ENCODE data around the gene KIFC1. TPM values are rescaled to one million over a fixed set of nuclear protein-coding genes. Genes with fewer than 3 reads are reported as not detected.
"Not testable (repeated sequence)": the region's sequence is repeated elsewhere in the genome, so short reads cannot be mapped to it uniquely, and the experiment has no call there.

The KIFC1 gene
- polyA plus RNA-seq, 3 donors: 0.14 to 0.87 (median 0.68) TPM

- intact Hi-C loops (cut with micrococcal nuclease): no loop called here
- H3K9ac ChIP-seq (ENCODE audit: insufficient read depth, low read length, poor library complexity, severe bottlenecking): no peak overlapping the region
- H3K4me3 Mint-ChIP-seq: no peak overlapping the region
- H3K9me3 ChIP-seq (replicated peaks in 1 of 2; ENCODE audit: control insufficient read depth in 1 of 2, insufficient read depth in 1 of 2, low read length in 2 of 2): no peaks in the 10 kb centered on the region
- no peaks in the 10 kb centered on the region for H3K36me3 Mint-ChIP-seq
- no peak for DNase-seq
- H3K9me3 Mint-ChIP-seq: no peaks in the 10 kb centered on the region
- WGBS (ENCODE audit: insufficient coverage): 90% methylated on average over 1 of the region's 6 CpGs
- no peak overlapping the region for H2AFZ ChIP-seq (ENCODE audit: insufficient read depth, low read depth, low read length, poor library complexity, severe bottlenecking)
- H3K79me2 ChIP-seq (ENCODE audit: insufficient read depth, low read length): no peaks in the 10 kb centered on the region
- peaks cover 10 to 11% of the 10 kb centered on the region in 2 donors for H3K4me1 ChIP-seq (ENCODE audit: control insufficient read depth in 1 of 2, insufficient read depth in 2 of 2, low read length in 2 of 2)
- TF ChIP-seq CTCF (IDR thresholded peaks at IDR 0.05): no peak
- H3K27ac Mint-ChIP-seq: peak overlapping the region in 1 of 7 donors; percentile 29
- H3K27me3 Mint-ChIP-seq (ENCODE audit: low read depth in 3 of 3): peaks cover 4 to 7% (median 7%) of the 10 kb centered on the region in 3 donors
- peaks cover 15% of the 10 kb centered on the region for H3K4me1 Mint-ChIP-seq
- H3K4me2 ChIP-seq (replicated peaks; ENCODE audit: extremely low read depth, low read length, poor library complexity, severe bottlenecking): no peak overlapping the region
- no peaks in the 10 kb centered on the region for H4K20me1 ChIP-seq (ENCODE audit: insufficient read depth, low read length)
- H3K4me3 ChIP-seq (replicated peaks in 1 of 3; ENCODE audit: low read depth in 2 of 3, low read length in 3 of 3): no peak overlapping the region
- no peaks in the 10 kb centered on the region for H3K27me3 ChIP-seq (ENCODE audit: control insufficient read depth in 2 of 2, insufficient read depth in 2 of 2, low read length in 2 of 2)
- H3K36me3 ChIP-seq (replicated peaks in 1 of 2; ENCODE audit: control insufficient read depth in 1 of 2, insufficient read depth in 2 of 2, low read length in 2 of 2): no peaks in the 10 kb centered on the region
- no peak overlapping the region for H3K27ac ChIP-seq (ENCODE audit: low read depth in 1 of 2, low read length in 2 of 2)
Measured at GRCh38 chr6:33343953-33344611, 47.5 kb upstream of the KIFC1 start.

GRCh38 chr6:33344701-33345697 lies 46.6 kb upstream of the KIFC1 start:
- peak overlapping the region in 1 of 3 experiments; percentile 65 for H3K4me3 ChIP-seq (replicated peaks in 1 of 3; ENCODE audit: low read depth in 2 of 3, low read length in 3 of 3)
- peak overlapping the region; percentile 75 for H2AFZ ChIP-seq (ENCODE audit: insufficient read depth, low read depth, low read length, poor library complexity, severe bottlenecking)
- H3K27me3 ChIP-seq (ENCODE audit: control insufficient read depth in 2 of 2, insufficient read depth in 2 of 2, low read length in 2 of 2): no peaks in the 10 kb centered on the region
- no peak overlapping the region for H3K27ac ChIP-seq (ENCODE audit: low read depth in 1 of 2, low read length in 2 of 2)
- no peaks in the 10 kb centered on the region for H3K9me3 ChIP-seq (replicated peaks in 1 of 2; ENCODE audit: control insufficient read depth in 1 of 2, insufficient read depth in 1 of 2, low read length in 2 of 2)
- H3K36me3 ChIP-seq (replicated peaks in 1 of 2; ENCODE audit: control insufficient read depth in 1 of 2, insufficient read depth in 2 of 2, low read length in 2 of 2): no peaks in the 10 kb centered on the region
- peak overlapping the region; percentile 67 for H3K4me2 ChIP-seq (replicated peaks; ENCODE audit: extremely low read depth, low read length, poor library complexity, severe bottlenecking)
- DNase-seq: peak; percentile 50 to 74 (median 72)
- H3K27me3 Mint-ChIP-seq (ENCODE audit: low read depth in 3 of 3): peaks cover 3 to 9% (median 7%) of the 10 kb centered on the region in 3 donors
- no peaks in the 10 kb centered on the region for H4K20me1 ChIP-seq (ENCODE audit: insufficient read depth, low read length)
- peak overlapping the region; percentile 20 for H3K9ac ChIP-seq (ENCODE audit: insufficient read depth, low read length, poor library complexity, severe bottlenecking)
- H3K79me2 ChIP-seq (ENCODE audit: insufficient read depth, low read length): no peaks in the 10 kb centered on the region
- H3K27ac Mint-ChIP-seq: peak overlapping the region in 2 of 7 donors; percentile 8 to 55
- intact Hi-C loops (cut with micrococcal nuclease): no loop called here
- peaks cover 10 to 11% of the 10 kb centered on the region in 2 donors for H3K4me1 ChIP-seq (ENCODE audit: control insufficient read depth in 1 of 2, insufficient read depth in 2 of 2, low read length in 2 of 2)
- 0% methylated on average over 13 of the region's 22 CpGs for WGBS (ENCODE audit: insufficient coverage)
- TF ChIP-seq CTCF (IDR thresholded peaks at IDR 0.05): peak; percentile 78
- peaks cover 12% of the 10 kb centered on the region for H3K4me1 Mint-ChIP-seq
- H3K36me3 Mint-ChIP-seq: no peaks in the 10 kb centered on the region
- peak overlapping the region; percentile 60 to 88 for H3K4me3 Mint-ChIP-seq
- H3K9me3 Mint-ChIP-seq: no peaks in the 10 kb centered on the region

- H3K4me3 ChIP-seq (replicated peaks in 1 of 3; ENCODE audit: low read depth in 2 of 3, low read length in 3 of 3); H3K4me3 Mint-ChIP-seq; DNase-seq; H3K4me2 ChIP-seq (replicated peaks; ENCODE audit: extremely low read depth, low read length, poor library complexity, severe bottlenecking); H3K9me3 ChIP-seq (replicated peaks in 1 of 2; ENCODE audit: control insufficient read depth in 1 of 2, insufficient read depth in 1 of 2, low read length in 2 of 2); H3K79me2 ChIP-seq (ENCODE audit: insufficient read depth, low read length); H3K9ac ChIP-seq (ENCODE audit: insufficient read depth, low read length, poor library complexity, severe bottlenecking); H3K36me3 Mint-ChIP-seq; H3K36me3 ChIP-seq (replicated peaks in 1 of 2; ENCODE audit: control insufficient read depth in 1 of 2, insufficient read depth in 2 of 2, low read length in 2 of 2); intact Hi-C loops (cut with micrococcal nuclease); H2AFZ ChIP-seq (ENCODE audit: insufficient read depth, low read depth, low read length, poor library complexity, severe bottlenecking); H3K27ac Mint-ChIP-seq; H3K27ac ChIP-seq (ENCODE audit: low read depth in 1 of 2, low read length in 2 of 2); H3K27me3 ChIP-seq (ENCODE audit: control insufficient read depth in 2 of 2, insufficient read depth in 2 of 2, low read length in 2 of 2); H4K20me1 ChIP-seq (ENCODE audit: insufficient read depth, low read length); H3K27me3 Mint-ChIP-seq (ENCODE audit: low read depth in 3 of 3); H3K9me3 Mint-ChIP-seq: not testable (repeated sequence)
- WGBS (ENCODE audit: insufficient coverage): 97% methylated on average over 5 of the region's 5 CpGs
- H3K4me1 Mint-ChIP-seq: peaks cover 12% of the 10 kb centered on the region
- H3K4me1 ChIP-seq (ENCODE audit: control insufficient read depth in 1 of 2, insufficient read depth in 2 of 2, low read length in 2 of 2): peaks cover 10 to 11% of the 10 kb centered on the region in 2 donors
Measured at GRCh38 chr6:33346972-33347371, 44.7 kb upstream of the KIFC1 start.
